Lower leg skin (tissue), 4 donors: ENCODE data around the gene PAK4. TPM values are rescaled to one million over a fixed set of nuclear protein-coding genes. Genes with fewer than 3 reads are reported as not detected.

ENCODE experiments used
- DNase-seq, 2 donors: peaks; one replicate each; pipeline ENCODE4 v3.0.0-alpha.2; 2019; ENCODE audit warnings: low spot score in 2 of 2
- H3K4me3 ChIP-seq: fragments of 200-600 bp; sonication (generic); 2 replicates; pipeline ENCODE4 v1.5.1; 2017; ENCODE audit warnings: mild to moderate bottlenecking, low read depth; ENCODE audit not compliant: poor library complexity, severe bottlenecking
- CTCF ChIP-seq, 3 donors: fragments of 450-650 bp; IDR thresholded peaks; one replicate each; pipeline ENCODE4 v1.5.1; 2016; ENCODE audit warnings: antibody characterized with exemption in 3 of 3, mild to moderate bottlenecking in 3 of 3, moderate library complexity in 2 of 3
- POLR2A ChIP-seq, 2 donors: fragments of 450-650 bp; IDR thresholded peaks; one replicate each; pipeline ENCODE4 v1.6.1; 2016 to 2017; ENCODE audit warnings: antibody characterized with exemption in 2 of 2, mild to moderate bottlenecking in 1 of 2, moderate library complexity in 1 of 2
- WGBS, 2 donors: methylation state at CpG; one replicate each; pipeline ENCODE4 v1.1.5; 2018; 5-methylcytosine and 5-hydroxymethylcytosine counted together
- intact Hi-C: fragments of 100-400 bp; cut with DNase I; formaldehyde crosslinking; loops from one replicate; pipeline ENCODE4 v1.15.0; 2023; ENCODE audit warnings: low total_unique reads
- total RNA-seq, 4 donors: library from RNA; depleted of rRNA; stranded (reverse); fragments of >200 nt; gene quantifications; one replicate each; pipeline ENCODE4 v1.1.0, GENCODE V29; 2016

PAK4 gene
- total RNA-seq, 4 donors from 2014 or later = 30.9 to 65.7 (median 40.1) TPM

GRCh38 chr19:39205449-39205764, 79.8 kb downstream of the PAK4 start:
- no peak for TF ChIP-seq CTCF (IDR thresholded peaks at IDR 0.05)
- TF ChIP-seq POLR2A (IDR thresholded peaks at IDR 0.05) = no peak
- 78 to 88% methylated on average over 3 of the region's 3 CpGs for WGBS, 2 donors
- DNase-seq = no peak
- intact Hi-C loops = no loop called here
- no peak overlapping the region for H3K4me3 ChIP-seq

- DNase-seq = no peak
- intact Hi-C loops = no loop called here
- WGBS, 2 donors = 81 to 88% methylated on average over 6 of the region's 6 CpGs
- no peak overlapping the region for H3K4me3 ChIP-seq
- no peak for TF ChIP-seq CTCF (IDR thresholded peaks at IDR 0.05)
- TF ChIP-seq POLR2A (IDR thresholded peaks at IDR 0.05) = no peak
Observed at GRCh38 chr19:39206122-39206521, 80.5 kb downstream of the PAK4 start.

GRCh38 chr19:39207293-39207836, 81.8 kb downstream of the PAK4 start:
- no peak for TF ChIP-seq POLR2A (IDR thresholded peaks at IDR 0.05)

DNA sequence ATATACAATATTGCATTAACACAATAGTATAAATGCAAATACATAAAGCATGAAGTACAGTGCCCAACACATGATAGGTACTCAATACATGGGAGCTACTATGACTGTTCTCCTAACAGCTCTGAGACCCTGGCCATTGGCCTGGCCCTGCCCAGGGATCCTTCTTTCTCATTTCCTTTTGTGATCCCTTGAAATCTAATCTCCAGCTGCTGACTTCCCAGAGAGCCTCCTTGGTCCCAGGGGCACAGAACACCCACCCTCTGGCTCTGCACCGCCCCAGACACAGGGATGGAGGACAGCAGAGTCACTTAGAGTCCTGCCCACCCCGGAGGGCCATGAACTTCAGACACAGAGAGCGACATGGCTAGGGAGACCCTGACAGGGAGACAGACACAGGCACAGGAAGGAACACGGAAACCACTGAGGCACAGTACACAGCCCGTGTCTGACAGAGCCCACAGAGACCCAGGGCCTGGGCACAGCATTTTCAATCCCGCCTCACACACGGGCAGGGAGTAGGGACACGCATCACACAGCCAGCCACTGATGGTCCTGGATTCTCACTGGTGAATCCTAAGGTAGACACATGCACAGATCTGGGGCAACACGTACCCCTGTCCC, 82.7 kb downstream of the PAK4 start:
- DNase-seq = no peak
- H3K4me3 ChIP-seq = no peak overlapping the region
- 71 to 78% methylated on average over 9 of the region's 9 CpGs for WGBS, 2 donors
- no peak for TF ChIP-seq POLR2A (IDR thresholded peaks at IDR 0.05)
- no peak for TF ChIP-seq CTCF (IDR thresholded peaks at IDR 0.05)
- intact Hi-C loops = no loop called here

More at GRCh38 chr19:39207293-39207836, 81.8 kb downstream of the PAK4 start:
- WGBS, 2 donors = 69 to 78% methylated on average over 6 of the region's 6 CpGs
- H3K4me3 ChIP-seq = no peak overlapping the region
- intact Hi-C loops = no loop called here
- DNase-seq = no peak

- WGBS, 2 donors = 77 to 80% methylated on average over 7 of the region's 7 CpGs
- no peak overlapping the region for H3K4me3 ChIP-seq
- intact Hi-C loops = no loop called here
- DNase-seq = no peak
- TF ChIP-seq POLR2A (IDR thresholded peaks at IDR 0.05) = no peak
- no peak for TF ChIP-seq CTCF (IDR thresholded peaks at IDR 0.05)
Observed at GRCh38 chr19:39209196-39209595, 83.6 kb downstream of the PAK4 start.

GRCh38 chr19:39211731-39212374, 86.3 kb downstream of the PAK4 start:
- TF ChIP-seq CTCF (IDR thresholded peaks at IDR 0.05) (no peak), POLR2A (IDR thresholded peaks at IDR 0.05) (no peak)
- intact Hi-C loops = no loop called here
- DNase-seq = no peak
- no peak overlapping the region for H3K4me3 ChIP-seq
- WGBS, 2 donors = 66 to 75% methylated on average over 8 to 13 of the region's 13 CpGs
